Skeletal muscle satellite cell (primary cell): ENCODE measurements around the gene TTC24.

Experiments used
- H3K27me3 ChIP-seq: 2 replicates; pipeline ENCODE4 v1.7.0; 2013; ENCODE audit warnings: low read length; ENCODE audit not compliant: control insufficient read depth, insufficient read depth
- H3K36me3 ChIP-seq: 2 replicates; pipeline ENCODE4 v1.7.0; 2013; ENCODE audit warnings: mild to moderate bottlenecking, control low read depth, low read length; ENCODE audit not compliant: insufficient read depth
- H3K4me1 ChIP-seq: 2 replicates; pipeline ENCODE4 v1.7.0; 2013; ENCODE audit warnings: low read length; ENCODE audit not compliant: control insufficient read depth, insufficient read depth
- H3K4me2 ChIP-seq: 2 replicates; pipeline ENCODE4 v1.7.0; 2013; ENCODE audit warnings: mild to moderate bottlenecking, low read length
- H3K4me3 ChIP-seq: 2 replicates; pipeline ENCODE4 v1.7.0; 2013; ENCODE audit warnings: low read length
- H3K9ac ChIP-seq: 2 replicates; pipeline ENCODE4 v1.7.0; 2013; ENCODE audit warnings: mild to moderate bottlenecking, low read depth, low read length, moderate library complexity
- H3K9me3 ChIP-seq: replicated peaks from 2 replicates; pipeline ENCODE4 v1.7.0; 2013; ENCODE audit warnings: mild to moderate bottlenecking, control low read depth, low read length

Gene TTC24

DNA sequence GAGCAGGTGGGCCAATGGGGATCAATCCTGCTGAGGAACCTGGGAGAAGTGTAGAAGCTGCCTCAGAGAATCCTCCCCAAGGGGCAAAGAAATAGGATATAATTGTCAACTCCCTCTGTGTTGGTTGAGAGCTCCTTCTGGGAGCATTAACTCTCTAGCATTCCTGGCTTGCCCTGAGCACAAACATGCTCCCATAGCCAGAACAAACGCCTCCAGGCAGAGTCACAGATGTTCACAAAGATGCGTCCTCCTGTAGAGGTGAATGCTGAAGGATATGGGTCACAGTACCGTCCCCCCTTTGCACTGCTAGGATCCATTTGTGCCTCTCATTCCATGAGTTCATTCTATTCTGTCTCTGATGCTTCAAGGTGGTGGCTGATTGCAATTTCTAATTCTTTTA is 52.8 kb downstream of the TTC24 start:
- no peaks in the 10 kb centered on the region for H3K9me3 ChIP-seq
- H3K36me3 ChIP-seq: no peaks in the 10 kb centered on the region
- H3K27me3 ChIP-seq: peaks cover 67% of the 10 kb centered on the region
- H3K4me1 ChIP-seq: no peaks in the 10 kb centered on the region
- H3K4me3 ChIP-seq: no peak overlapping the region
- no peak overlapping the region for H3K4me2 ChIP-seq
- no peak overlapping the region for H3K9ac ChIP-seq
